ENCODE measurements around the gene TTBK2.
A peak's percentile ranks its signal among the peaks of the same experiment; 100 is the strongest.
"Not testable (repeated sequence)": the region's sequence is repeated elsewhere in the genome, so short reads cannot be mapped to it uniquely, and the experiment has no call there.

Gene TTBK2

GRCh38 chr15:42920519-42921341 is at the start of gene TTBK2:
TTBK2 (minus strand) TSS chr15:42920778; CDS start chr15:42878617, 42,161 bp downstream.
- peak; percentile 97 for DNase-seq (ENCODE audit: low read depth)

- DNase-seq (ENCODE audit: low read depth): no peak
Observed at GRCh38 chr15:42964476-42964875, 43.9 kb upstream of the TTBK2 start.

GRCh38 chr15:42955518-42955917 is 34.9 kb upstream of the TTBK2 start:
- DNase-seq (ENCODE audit: low read depth): no peak

GRCh38 chr15:42954291-42954690 is 33.7 kb upstream of the TTBK2 start:
- no peak for DNase-seq (ENCODE audit: low read depth)

GRCh38 chr15:42948898-42949297 is 28.3 kb upstream of the TTBK2 start:
- DNase-seq (ENCODE audit: low read depth): not testable (repeated sequence)

GRCh38 chr15:42940527-42940926 is 19.9 kb upstream of the TTBK2 start:
- DNase-seq (ENCODE audit: low read depth): no peak

GRCh38 chr15:42939841-42940240 is 19.3 kb upstream of the TTBK2 start:
- DNase-seq (ENCODE audit: low read depth): no peak

- no peak for DNase-seq (ENCODE audit: low read depth)
Observed at GRCh38 chr15:42937143-42937542, 16.6 kb upstream of the TTBK2 start.

- DNase-seq (ENCODE audit: low read depth): no peak
Observed at GRCh38 chr15:42933886-42934667, 13.5 kb upstream of the TTBK2 start.

- no peak for DNase-seq (ENCODE audit: low read depth)
Observed at GRCh38 chr15:42932833-42933515, 12.4 kb upstream of the TTBK2 start.

- DNase-seq (ENCODE audit: low read depth): no peak
Observed at GRCh38 chr15:42931702-42932486, 11.3 kb upstream of the TTBK2 start.

GRCh38 chr15:42929306-42929848 is 8.8 kb upstream of the TTBK2 start:
- DNase-seq (ENCODE audit: low read depth): no peak

GRCh38 chr15:42921342-42921731 is 759 bp upstream of the TTBK2 start:
- peak; percentile 20 for DNase-seq (ENCODE audit: low read depth)

- peak; percentile 2 for DNase-seq (ENCODE audit: low read depth)
Observed at GRCh38 chr15:42919799-42920518, 619 bp downstream of the TTBK2 start.

- no peak for DNase-seq (ENCODE audit: low read depth)
Observed at GRCh38 chr15:42919308-42919707, 1.3 kb downstream of the TTBK2 start.

GRCh38 chr15:42918047-42918446 is 2.5 kb downstream of the TTBK2 start:
- DNase-seq (ENCODE audit: low read depth): no peak

GRCh38 chr15:42915654-42916315 is 4.8 kb downstream of the TTBK2 start:
- DNase-seq (ENCODE audit: low read depth): no peak

- DNase-seq (ENCODE audit: low read depth): no peak
Observed at GRCh38 chr15:42914728-42915497, 5.7 kb downstream of the TTBK2 start.

- DNase-seq (ENCODE audit: low read depth): no peak
Observed at GRCh38 chr15:42911058-42911592, 9.5 kb downstream of the TTBK2 start.
